Stimulated activated CD4-positive, alpha-beta T cell treated with anti-CD3 and anti-CD28 coated beads, Interleukin-12 subunit alpha, Interleukin-12 subunit beta, amount 100 ng/mL, for 4 hours (primary cell): ENCODE data around the gene SHISA2.
A peak's percentile ranks its signal among the peaks of the same experiment; 100 is the strongest.
"Not testable (repeated sequence)": the region's sequence is repeated elsewhere in the genome, so short reads cannot be mapped to it uniquely, and the experiment has no call there.

ENCODE experiments used
- DNase-seq: peaks from one replicate; pipeline ENCODE4 v3.0.0-alpha.2; 2020

Gene SHISA2

DNA sequence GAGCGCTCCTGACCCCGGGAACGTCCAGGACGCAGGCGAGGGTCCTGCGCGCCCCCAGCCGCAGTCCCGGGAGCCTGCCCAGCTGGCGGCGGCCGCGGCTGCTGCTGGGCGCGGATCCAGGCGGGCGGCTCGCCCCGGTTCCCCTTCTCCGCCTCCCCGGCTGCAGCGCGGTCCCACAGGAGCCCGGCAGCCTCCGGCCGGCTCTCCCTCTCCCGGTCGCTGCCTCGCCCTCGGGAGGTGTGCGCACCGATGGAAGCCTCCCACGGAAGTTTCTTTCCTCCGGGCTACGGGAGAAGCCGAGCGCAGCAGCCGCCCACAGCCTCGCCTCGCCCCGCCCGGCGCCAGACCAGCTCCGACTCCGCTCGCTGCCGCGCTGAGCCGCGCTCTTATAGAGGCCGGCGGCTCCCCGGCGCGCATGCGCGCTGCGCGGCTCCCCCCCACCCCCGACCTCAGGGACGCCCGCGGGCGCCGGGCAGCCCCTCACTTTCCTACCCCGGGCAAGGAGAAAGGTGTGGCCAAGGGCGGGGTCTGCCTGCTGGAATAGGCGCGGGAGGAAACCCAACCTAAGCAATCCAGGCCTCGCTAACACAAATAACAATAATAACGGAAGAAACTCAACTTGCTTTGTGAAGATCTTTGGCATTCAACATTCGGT is at the start of gene SHISA2:
Gene SHISA2 (minus strand): TSS at position 360 of the 655 bp plus-strand sequence. CDS start 1,041 bp downstream, outside the sequence.
- DNase-seq, result peak; percentile 36

GRCh38 chr13:26095846-26096610 is 44.2 kb upstream of the SHISA2 start:
- DNase-seq, result no peak

- no peak for DNase-seq
These were observed 43.5 kb upstream of the SHISA2 start for GRCh38 chr13:26095338-26095737.

DNA sequence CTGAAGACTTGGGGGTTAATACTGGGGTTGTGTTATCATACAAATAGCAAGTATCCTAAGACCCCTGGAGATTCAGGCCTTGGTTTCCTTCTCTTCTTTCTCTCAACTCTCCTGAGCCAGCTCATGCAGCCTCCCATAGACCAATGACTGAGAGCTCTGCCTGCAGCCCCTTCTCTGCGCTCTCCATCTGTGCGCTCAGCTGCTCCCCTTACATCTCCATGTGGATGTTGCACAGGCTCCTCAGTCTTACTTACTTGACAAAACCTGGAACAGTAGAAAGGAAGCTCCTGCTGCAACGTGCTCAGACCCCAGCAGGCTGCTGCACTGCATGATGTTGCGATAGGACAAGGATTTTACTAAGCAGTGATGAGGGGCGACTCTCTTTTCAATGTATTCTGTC is 25.0 kb upstream of the SHISA2 start:
- DNase-seq, result not testable (repeated sequence)

- no peak for DNase-seq
These were observed 23.7 kb upstream of the SHISA2 start for GRCh38 chr13:26075498-26075897.

GRCh38 chr13:26074706-26075105 is 22.9 kb upstream of the SHISA2 start:
- DNase-seq, result no peak

GRCh38 chr13:26072335-26072734 is 20.5 kb upstream of the SHISA2 start:
- not testable (repeated sequence) for DNase-seq

DNA sequence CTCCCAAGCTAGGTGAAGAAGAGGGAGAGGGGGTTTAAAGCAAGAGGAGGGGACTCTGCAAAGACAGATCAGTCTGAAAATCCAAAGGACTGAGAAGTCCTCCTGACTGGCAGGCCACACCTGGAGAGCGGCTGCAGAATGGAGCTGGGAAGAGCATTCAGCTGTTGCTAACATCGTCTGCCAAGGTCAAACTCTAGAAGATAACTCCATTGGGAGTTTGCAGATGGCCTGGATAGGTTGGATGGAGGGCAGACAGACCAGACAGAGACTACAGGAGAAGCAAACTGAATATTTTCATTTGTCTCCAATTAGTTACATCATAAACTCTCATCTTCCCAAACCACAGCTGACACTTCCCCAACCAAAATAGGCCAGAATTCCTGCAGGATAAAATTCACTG is 19.9 kb upstream of the SHISA2 start:
- no peak for DNase-seq

- DNase-seq, result not testable (repeated sequence)
These were observed 17.8 kb upstream of the SHISA2 start for GRCh38 chr13:26069642-26070041.

DNA sequence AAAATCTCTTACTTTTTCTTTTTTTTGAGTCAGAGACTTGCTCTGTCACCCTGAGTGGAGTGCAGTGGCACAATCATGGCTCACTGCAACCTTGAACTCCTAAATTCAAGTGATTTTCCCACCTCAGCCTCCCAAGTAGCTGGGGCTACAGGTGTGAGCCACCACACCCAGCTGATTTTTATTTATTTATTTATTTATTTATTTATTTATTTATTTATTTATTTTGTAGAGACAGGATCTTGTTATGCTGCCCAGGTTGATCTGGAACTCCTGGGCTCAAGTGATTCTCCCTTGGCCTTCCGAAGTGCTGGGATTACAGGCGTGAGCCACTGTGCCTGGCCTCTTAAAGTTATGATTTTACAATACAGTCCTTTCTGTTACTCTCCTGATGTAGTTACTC is 16.6 kb upstream of the SHISA2 start:
- not testable (repeated sequence) for DNase-seq

DNA sequence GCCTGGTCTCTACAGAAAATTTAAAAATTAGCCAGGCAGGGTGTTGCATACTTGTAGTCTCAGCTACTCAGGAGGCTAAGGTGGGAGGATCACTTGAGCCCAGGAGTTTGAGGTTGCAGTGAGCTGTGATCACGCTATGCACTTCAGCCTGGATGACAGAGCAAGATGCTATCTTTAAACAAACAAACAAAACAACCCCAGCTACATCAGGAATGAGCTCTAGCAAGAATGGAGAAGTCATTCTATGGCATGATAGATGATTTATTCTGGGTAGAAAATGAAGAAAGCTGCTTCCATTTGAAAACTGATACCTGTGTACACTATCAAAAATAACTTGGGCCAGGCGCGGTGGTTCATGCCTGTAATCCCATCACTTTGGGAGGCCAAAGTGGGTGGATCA is 15.8 kb upstream of the SHISA2 start:
- DNase-seq, result no peak

- DNase-seq, result not testable (repeated sequence)
These were observed 14.7 kb upstream of the SHISA2 start for GRCh38 chr13:26066492-26066891.

- no peak for DNase-seq
These were observed 11.1 kb upstream of the SHISA2 start for GRCh38 chr13:26062853-26063444.

DNA sequence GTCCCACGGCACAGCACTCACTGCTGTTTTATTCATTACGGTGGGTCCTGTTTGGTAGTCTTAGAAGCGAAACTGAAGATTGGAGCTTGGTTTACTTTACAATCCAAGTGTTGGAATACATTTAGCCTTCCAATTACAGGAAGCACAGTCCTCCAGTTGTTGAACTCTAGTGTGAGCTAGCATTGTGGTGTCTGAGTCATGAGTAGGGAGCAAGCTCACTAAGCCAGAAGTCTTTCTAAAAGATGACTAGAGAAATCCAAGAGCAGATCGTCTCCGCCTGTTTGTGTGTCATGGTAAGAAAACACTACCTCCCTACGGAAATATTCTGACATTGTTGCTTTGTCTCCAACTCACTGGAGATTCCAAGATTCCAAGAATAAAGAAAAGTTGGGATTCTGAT is 10.1 kb upstream of the SHISA2 start:
- no peak for DNase-seq

GRCh38 chr13:26061256-26061655 is 9.4 kb upstream of the SHISA2 start:
- DNase-seq, result no peak

GRCh38 chr13:26060357-26060756 is 8.5 kb upstream of the SHISA2 start:
- DNase-seq, result no peak

GRCh38 chr13:26058704-26059103 is 6.9 kb upstream of the SHISA2 start:
- no peak for DNase-seq

DNA sequence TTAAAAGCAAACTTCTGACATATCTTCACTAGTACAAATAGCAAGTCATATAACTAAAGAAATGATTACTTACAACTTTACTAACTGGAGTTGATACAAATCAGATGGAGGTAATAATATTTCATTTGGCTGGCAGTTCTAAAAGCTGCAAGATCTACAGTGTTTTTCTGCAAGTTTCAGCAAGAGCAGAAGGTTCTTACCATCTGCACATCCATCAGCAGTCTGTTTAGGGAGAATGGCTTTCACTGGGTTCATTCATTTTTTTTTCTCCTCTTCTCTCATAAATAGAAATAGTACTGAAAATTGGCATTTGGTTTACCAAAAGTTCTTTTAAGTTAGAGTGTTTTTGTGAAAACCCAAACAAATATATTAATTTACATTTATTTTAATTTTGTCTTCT is 3.1 kb upstream of the SHISA2 start:
- DNase-seq, result no peak

DNA sequence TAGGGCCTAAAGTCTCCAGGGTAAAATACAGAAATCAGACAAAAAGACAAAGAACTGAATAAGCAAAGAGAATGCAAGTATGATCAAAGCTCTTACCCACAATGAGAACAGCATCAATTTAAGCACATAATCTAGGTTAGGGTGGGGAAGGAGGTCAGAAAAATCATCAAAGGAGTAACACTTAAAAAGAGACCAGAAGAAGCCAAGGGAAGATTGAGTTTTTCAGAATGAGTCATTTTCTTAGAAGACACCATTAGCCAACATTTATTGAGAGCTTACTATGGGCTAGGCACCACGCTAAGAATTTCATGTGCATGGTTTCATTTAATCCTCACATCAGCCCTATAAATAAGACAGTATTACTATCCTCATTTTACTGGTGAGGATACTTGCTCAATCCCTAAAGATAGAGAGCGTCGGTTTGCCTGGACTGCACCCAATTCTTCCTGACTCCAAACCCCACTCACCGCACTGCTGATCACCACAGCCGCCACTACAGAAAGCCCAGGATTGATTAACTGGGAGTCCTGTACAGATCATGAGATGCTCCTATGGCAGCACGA is 1.7 kb upstream of the SHISA2 start:
- DNase-seq, result no peak

- DNase-seq, result no peak
These were observed 521 bp upstream of the SHISA2 start for GRCh38 chr13:26052337-26052736.

DNA sequence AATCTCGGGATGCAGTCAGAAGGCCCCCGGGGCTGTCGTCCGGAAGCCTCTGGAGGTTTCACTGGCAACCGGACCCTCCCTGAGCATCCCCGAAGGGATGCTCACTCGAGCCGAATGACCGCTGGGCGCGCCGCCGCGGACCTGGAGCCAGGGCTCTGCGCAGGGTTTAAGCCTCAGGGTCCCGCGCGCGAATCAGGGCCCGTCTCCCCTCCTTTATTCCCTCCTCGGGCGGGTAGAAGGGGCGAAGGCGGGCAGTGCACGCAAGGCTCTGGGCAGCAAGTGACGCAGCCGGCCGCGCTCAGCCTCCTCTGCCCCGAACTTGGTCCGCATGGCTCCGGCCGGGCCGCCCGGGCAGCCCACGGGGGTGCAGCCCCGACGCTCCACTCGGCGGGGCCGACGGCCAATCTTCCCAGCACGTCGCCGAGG is 572 bp downstream of the SHISA2 start:
- DNase-seq, result no peak

- DNase-seq, result no peak
These were observed 1.1 kb downstream of the SHISA2 start for GRCh38 chr13:26050568-26051230.

GRCh38 chr13:26048741-26049140 is 3.1 kb downstream of the SHISA2 start:
- DNase-seq, result no peak
